Midbrain (tissue), 1 donor: ENCODE measurements around the gene C6orf141.

Experiments
- DNase-seq: peaks from one replicate; lab custom pipeline; 2025; lab: John Stamatoyannopoulos, UW

Gene C6orf141

GRCh38 chr6:49539102-49539501 lies 11.4 kb upstream of the C6orf141 start:
- DNase-seq, result no peak

GRCh38 chr6:49540614-49541013 lies 9.9 kb upstream of the C6orf141 start:
- no peak for DNase-seq

GRCh38 chr6:49541210-49541724 lies 9.2 kb upstream of the C6orf141 start:
- DNase-seq, result no peak

GRCh38 chr6:49541936-49542335 lies 8.5 kb upstream of the C6orf141 start:
- DNase-seq, result no peak

- no peak for DNase-seq
These were observed 7.2 kb upstream of the C6orf141 start for GRCh38 chr6:49543087-49543858.

- DNase-seq, result no peak
These were observed 4.1 kb upstream of the C6orf141 start for GRCh38 chr6:49546331-49546730.

- no peak for DNase-seq
These were observed 1.7 kb upstream of the C6orf141 start for GRCh38 chr6:49548613-49549304.

- no peak for DNase-seq
These were observed 577 bp upstream of the C6orf141 start for GRCh38 chr6:49549691-49550491.

- no peak for DNase-seq
These were observed 804 bp downstream of the C6orf141 start for GRCh38 chr6:49551078-49551865.

GRCh38 chr6:49551866-49552129 lies 1.3 kb downstream of the C6orf141 start:
- no peak for DNase-seq

GRCh38 chr6:49552596-49552995 lies 2.1 kb downstream of the C6orf141 start:
- no peak for DNase-seq

- DNase-seq, result no peak
These were observed 2.9 kb downstream of the C6orf141 start for GRCh38 chr6:49553384-49553783.

GRCh38 chr6:49555951-49556350 lies 5.5 kb downstream of the C6orf141 start:
- no peak for DNase-seq

- DNase-seq, result no peak
These were observed 6.0 kb downstream of the C6orf141 start for GRCh38 chr6:49556429-49556837.

- DNase-seq, result no peak
These were observed 6.7 kb downstream of the C6orf141 start for GRCh38 chr6:49557177-49557576.

- no peak for DNase-seq
These were observed 7.8 kb downstream of the C6orf141 start for GRCh38 chr6:49558238-49558637.

GRCh38 chr6:49563006-49563886 lies 12.8 kb downstream of the C6orf141 start:
- DNase-seq, result no peak

- DNase-seq, result no peak
These were observed 14.1 kb downstream of the C6orf141 start for GRCh38 chr6:49564552-49564951.

- no peak for DNase-seq
These were observed 14.8 kb downstream of the C6orf141 start for GRCh38 chr6:49565261-49565660.

GRCh38 chr6:49565855-49566254 lies 15.4 kb downstream of the C6orf141 start:
- no peak for DNase-seq
